ENCODE results near the gene LRRC18. TPM values are rescaled to one million over a fixed set of nuclear protein-coding genes. Genes with fewer than 3 reads are reported as not detected.

The LRRC18 gene
- total RNA-seq, 1 experiment from 2014 or later, result not detected

- no TSS peak for BruUV-seq (replicated peaks)
- H3K9me2 ChIP-seq (ENCODE audit: insufficient read depth), result no peaks in the 10 kb centered on the region
- H2AFZ ChIP-seq, result no peak overlapping the region
- no peaks in the 10 kb centered on the region for H3F3A ChIP-seq (ENCODE audit: insufficient read depth, low read depth)
- no peak overlapping the region for H3K4me2 ChIP-seq
- DNase-seq, result no peak
- H3K36me3 ChIP-seq (ENCODE audit: low read depth), result no peaks in the 10 kb centered on the region
- no peaks in the 10 kb centered on the region for H3K79me2 ChIP-seq (ENCODE audit: low read depth)
- ChIA-PET POLR2A (ENCODE audit: unreplicated experiment) (no interaction called here), CTCF (no interaction called here)
- no peak overlapping the region for H3K4me3 ChIP-seq
- intact Hi-C loops (cut with micrococcal nuclease; ENCODE audit: unreplicated experiment), result no loop called here
- H3K27ac ChIP-seq, result no peak overlapping the region
- no peaks in the 10 kb centered on the region for H4K20me1 ChIP-seq (ENCODE audit: insufficient read depth)
- H3K4me1 ChIP-seq (replicated peaks; ENCODE audit: insufficient read depth), result no peaks in the 10 kb centered on the region
- no peaks in the 10 kb centered on the region for H3K9me3 ChIP-seq (ENCODE audit: insufficient read depth, low read depth)
- H3K27me3 ChIP-seq (ENCODE audit: insufficient read depth, low read depth), result peaks cover 90% of the 10 kb centered on the region
- TF ChIP-seq CTCF (conservative IDR thresholded peaks at IDR 0.05) (no peak), EZH2 (IDR thresholded peaks at IDR 0.05; ENCODE audit: low read depth) (no peak)
Observed at GRCh38 chr10:48906841-48907240, 32.8 kb downstream of the LRRC18 start.

GRCh38 chr10:48905311-48905710 is 34.3 kb downstream of the LRRC18 start:
- H3F3A ChIP-seq (ENCODE audit: insufficient read depth, low read depth), result no peaks in the 10 kb centered on the region
- ChIA-PET CTCF (no interaction called here), POLR2A (ENCODE audit: unreplicated experiment) (no interaction called here)
- no peaks in the 10 kb centered on the region for H3K79me2 ChIP-seq (ENCODE audit: low read depth)
- no peak overlapping the region for H3K4me2 ChIP-seq
- no peak for DNase-seq
- intact Hi-C loops (cut with micrococcal nuclease; ENCODE audit: unreplicated experiment), result no loop called here
- no peaks in the 10 kb centered on the region for H4K20me1 ChIP-seq (ENCODE audit: insufficient read depth)
- H3K9me3 ChIP-seq (ENCODE audit: insufficient read depth, low read depth), result no peaks in the 10 kb centered on the region
- no peak overlapping the region for H2AFZ ChIP-seq
- peaks cover 76% of the 10 kb centered on the region for H3K27me3 ChIP-seq (ENCODE audit: insufficient read depth, low read depth)
- no peak overlapping the region for H3K4me3 ChIP-seq
- no peaks in the 10 kb centered on the region for H3K9me2 ChIP-seq (ENCODE audit: insufficient read depth)
- BruUV-seq (replicated peaks), result no TSS peak
- no peaks in the 10 kb centered on the region for H3K36me3 ChIP-seq (ENCODE audit: low read depth)
- H3K27ac ChIP-seq, result no peak overlapping the region
- H3K4me1 ChIP-seq (replicated peaks; ENCODE audit: insufficient read depth), result no peaks in the 10 kb centered on the region
- TF ChIP-seq EZH2 (IDR thresholded peaks at IDR 0.05; ENCODE audit: low read depth) (no peak), CTCF (conservative IDR thresholded peaks at IDR 0.05) (no peak)

GRCh38 chr10:48904861-48905260 is 34.8 kb downstream of the LRRC18 start:
- Histone ChIP-seq H3K4me2 (no peak overlapping the region), H3K4me1 (replicated peaks; ENCODE audit: insufficient read depth) (no peaks in the 10 kb centered on the region), H3K79me2 (ENCODE audit: low read depth) (no peaks in the 10 kb centered on the region), H3K27ac (no peak overlapping the region), H3K9me2 (ENCODE audit: insufficient read depth) (no peaks in the 10 kb centered on the region), H3K27me3 (ENCODE audit: insufficient read depth, low read depth) (peaks cover 71% of the 10 kb centered on the region), H3K4me3 (no peak overlapping the region), H2AFZ (no peak overlapping the region), H3F3A (ENCODE audit: insufficient read depth, low read depth) (no peaks in the 10 kb centered on the region), H3K9me3 (ENCODE audit: insufficient read depth, low read depth) (no peaks in the 10 kb centered on the region), H3K36me3 (ENCODE audit: low read depth) (no peaks in the 10 kb centered on the region), H4K20me1 (ENCODE audit: insufficient read depth) (no peaks in the 10 kb centered on the region)
- ChIA-PET CTCF (no interaction called here), POLR2A (ENCODE audit: unreplicated experiment) (no interaction called here)
- intact Hi-C loops (cut with micrococcal nuclease; ENCODE audit: unreplicated experiment), result no loop called here
- DNase-seq, result no peak
- no TSS peak for BruUV-seq (replicated peaks)
- TF ChIP-seq CTCF (conservative IDR thresholded peaks at IDR 0.05), result no peak
- no peak for TF ChIP-seq EZH2 (IDR thresholded peaks at IDR 0.05; ENCODE audit: low read depth)
